ENCODE results near the gene BCL11B.

BCL11B gene

GRCh38 chr14:99258341-99258861 lies 13.6 kb downstream of the BCL11B start:
- H3K4me3 Mint-ChIP-seq: no peak overlapping the region
- peaks cover 56 to 83% of the 10 kb centered on the region in 2 donors for H3K27me3 Mint-ChIP-seq
- no peak for DNase-seq
- no peaks in the 10 kb centered on the region for H3K36me3 Mint-ChIP-seq
- no peak overlapping the region for H3K27ac Mint-ChIP-seq
- peaks cover 0 to 1% of the 10 kb centered on the region in 2 donors for H3K9me3 Mint-ChIP-seq
- no peak for ATAC-seq (replicated peaks)
- H3K4me1 Mint-ChIP-seq: peaks cover 5 to 11% of the 10 kb centered on the region in 2 donors

GRCh38 chr14:99257673-99258221 lies 14.2 kb downstream of the BCL11B start:
- H3K4me1 Mint-ChIP-seq: peaks cover 3 to 7% of the 10 kb centered on the region in 2 donors
- H3K36me3 Mint-ChIP-seq: no peaks in the 10 kb centered on the region
- peaks cover 55 to 82% of the 10 kb centered on the region in 2 donors for H3K27me3 Mint-ChIP-seq
- DNase-seq: no peak
- no peak overlapping the region for H3K4me3 Mint-ChIP-seq
- H3K9me3 Mint-ChIP-seq: peaks cover 0 to 1% of the 10 kb centered on the region in 2 donors
- ATAC-seq (replicated peaks): no peak
- no peak overlapping the region for H3K27ac Mint-ChIP-seq

- H3K27me3 Mint-ChIP-seq: peaks cover 50 to 80% of the 10 kb centered on the region in 2 donors
- no peaks in the 10 kb centered on the region for H3K36me3 Mint-ChIP-seq
- no peak for DNase-seq
- no peak overlapping the region for H3K27ac Mint-ChIP-seq
- H3K4me1 Mint-ChIP-seq: peaks cover 1 to 2% of the 10 kb centered on the region in 2 donors
- no peak overlapping the region for H3K4me3 Mint-ChIP-seq
- H3K9me3 Mint-ChIP-seq: peaks cover 0 to 1% of the 10 kb centered on the region in 2 donors
- ATAC-seq (replicated peaks): no peak
Observed at GRCh38 chr14:99257122-99257672, 14.8 kb downstream of the BCL11B start.

- ATAC-seq (replicated peaks) (no peak), DNase-seq (no peak)
- no peak overlapping the region for H3K27ac Mint-ChIP-seq
- H3K27me3 Mint-ChIP-seq: peaks cover 43 to 78% of the 10 kb centered on the region in 2 donors
- H3K4me1 Mint-ChIP-seq: no peaks in the 10 kb centered on the region
- peaks cover 0 to 1% of the 10 kb centered on the region in 2 donors for H3K9me3 Mint-ChIP-seq
- no peak overlapping the region for H3K4me3 Mint-ChIP-seq
- no peaks in the 10 kb centered on the region for H3K36me3 Mint-ChIP-seq
Observed at GRCh38 chr14:99256483-99256874, 15.5 kb downstream of the BCL11B start.

GRCh38 chr14:99255621-99256482 lies 16.1 kb downstream of the BCL11B start:
- no peaks in the 10 kb centered on the region for H3K4me1 Mint-ChIP-seq
- H3K27me3 Mint-ChIP-seq: peaks cover 40 to 75% of the 10 kb centered on the region in 2 donors
- no peak overlapping the region for H3K4me3 Mint-ChIP-seq
- no peak overlapping the region for H3K27ac Mint-ChIP-seq
- DNase-seq: no peak
- no peak for ATAC-seq (replicated peaks)
- peaks cover 0 to 1% of the 10 kb centered on the region in 2 donors for H3K9me3 Mint-ChIP-seq
- no peaks in the 10 kb centered on the region for H3K36me3 Mint-ChIP-seq

GRCh38 chr14:99254328-99255009 lies 17.5 kb downstream of the BCL11B start:
- H3K36me3 Mint-ChIP-seq: no peaks in the 10 kb centered on the region
- H3K4me3 Mint-ChIP-seq: no peak overlapping the region
- no peaks in the 10 kb centered on the region for H3K4me1 Mint-ChIP-seq

GRCh38 chr14:99253890-99254289 lies 18.1 kb downstream of the BCL11B start:
- Mint-ChIP-seq H3K4me1 (no peaks in the 10 kb centered on the region), H3K27me3 (peaks cover 37 to 77% of the 10 kb centered on the region in 2 donors), H3K27ac (no peak overlapping the region), H3K36me3 (no peaks in the 10 kb centered on the region), H3K9me3 (peaks cover 0 to 1% of the 10 kb centered on the region in 2 donors), H3K4me3 (no peak overlapping the region)
- no peak for DNase-seq
- ATAC-seq (replicated peaks): no peak

More at GRCh38 chr14:99254328-99255009, 17.5 kb downstream of the BCL11B start:
- no peak for DNase-seq
- Mint-ChIP-seq H3K9me3 (peaks cover 0 to 1% of the 10 kb centered on the region in 2 donors), H3K27ac (no peak overlapping the region), H3K27me3 (peaks cover 42 to 77% of the 10 kb centered on the region in 2 donors)
- ATAC-seq (replicated peaks): no peak

- DNase-seq: no peak
Observed at GRCh38 chr14:99252940-99253868, 18.8 kb downstream of the BCL11B start.

GRCh38 chr14:99252443-99252939 lies 19.5 kb downstream of the BCL11B start:
- DNase-seq (no peak), ATAC-seq (replicated peaks) (no peak)
- Mint-ChIP-seq H3K4me1 (no peaks in the 10 kb centered on the region), H3K9me3 (peaks cover 0 to 1% of the 10 kb centered on the region in 2 donors), H3K4me3 (no peak overlapping the region), H3K27me3 (peaks cover 40 to 77% of the 10 kb centered on the region in 2 donors), H3K27ac (no peak overlapping the region), H3K36me3 (no peaks in the 10 kb centered on the region)

More at GRCh38 chr14:99252940-99253868, 18.8 kb downstream of the BCL11B start:
- ATAC-seq (replicated peaks): no peak
- Mint-ChIP-seq H3K4me3 (no peak overlapping the region), H3K27ac (no peak overlapping the region), H3K4me1 (no peaks in the 10 kb centered on the region), H3K36me3 (no peaks in the 10 kb centered on the region), H3K27me3 (peaks cover 37 to 77% of the 10 kb centered on the region in 2 donors), H3K9me3 (peaks cover 0 to 1% of the 10 kb centered on the region in 2 donors)

GRCh38 chr14:99251721-99252120 lies 20.3 kb downstream of the BCL11B start:
- H3K27ac Mint-ChIP-seq: no peak overlapping the region
- H3K4me3 Mint-ChIP-seq: no peak overlapping the region
- no peak for ATAC-seq (replicated peaks)
- H3K9me3 Mint-ChIP-seq: peaks cover 0 to 1% of the 10 kb centered on the region in 2 donors
- peaks cover 48 to 78% of the 10 kb centered on the region in 2 donors for H3K27me3 Mint-ChIP-seq
- peaks cover 0 to 2% of the 10 kb centered on the region in 2 donors for H3K4me1 Mint-ChIP-seq
- no peaks in the 10 kb centered on the region for H3K36me3 Mint-ChIP-seq
- no peak for DNase-seq

GRCh38 chr14:99250636-99251208 lies 21.3 kb downstream of the BCL11B start:
- Mint-ChIP-seq H3K27me3 (peaks cover 47 to 73% of the 10 kb centered on the region in 2 donors), H3K27ac (no peak overlapping the region)

GRCh38 chr14:99249389-99249788 lies 22.6 kb downstream of the BCL11B start:
- peaks cover 0 to 1% of the 10 kb centered on the region in 2 donors for H3K9me3 Mint-ChIP-seq
- DNase-seq (no peak), ATAC-seq (replicated peaks) (no peak)
- H3K27ac Mint-ChIP-seq: no peak overlapping the region
- H3K4me3 Mint-ChIP-seq: no peak overlapping the region
- H3K36me3 Mint-ChIP-seq: no peaks in the 10 kb centered on the region
- H3K4me1 Mint-ChIP-seq: peaks cover 0 to 5% of the 10 kb centered on the region in 2 donors
- peaks cover 57 to 72% of the 10 kb centered on the region in 2 donors for H3K27me3 Mint-ChIP-seq

More at GRCh38 chr14:99250636-99251208, 21.3 kb downstream of the BCL11B start:
- no peak for ATAC-seq (replicated peaks)
- H3K36me3 Mint-ChIP-seq: no peaks in the 10 kb centered on the region
- DNase-seq: no peak
- peaks cover 0 to 1% of the 10 kb centered on the region in 2 donors for H3K9me3 Mint-ChIP-seq
- H3K4me3 Mint-ChIP-seq: no peak overlapping the region
- peaks cover 0 to 5% of the 10 kb centered on the region in 2 donors for H3K4me1 Mint-ChIP-seq

GRCh38 chr14:99248761-99249171 lies 23.2 kb downstream of the BCL11B start:
- Mint-ChIP-seq H3K27me3 (peaks cover 58 to 72% of the 10 kb centered on the region in 2 donors), H3K27ac (no peak overlapping the region), H3K36me3 (no peaks in the 10 kb centered on the region), H3K4me3 (no peak overlapping the region), H3K9me3 (peaks cover 0 to 1% of the 10 kb centered on the region in 2 donors), H3K4me1 (peaks cover 0 to 5% of the 10 kb centered on the region in 2 donors)
- no peak for ATAC-seq (replicated peaks)
- DNase-seq: no peak
